OCI-LY3 (cell line): ENCODE data around the gene SLCO4A1.

ENCODE experiments used
- EZH2phosphoT487 ChIP-seq: fragments of 200-600 bp; shearing (Covaris generic); IDR thresholded peaks from 2 replicates; pipeline ENCODE4 v1.6.1; 2018; ENCODE audit warnings: antibody characterized with exemption, mixed run types, low read depth
- TF ChIP-seq, protein P1 (sequence below): fragments of 200-600, 300-600 bp; sonication (generic); IDR thresholded peaks from 2 replicates; pipeline ENCODE4 v1.5.1; 2014; ENCODE audit warnings: antibody characterized with exemption, low read length, low read depth

DNA sequence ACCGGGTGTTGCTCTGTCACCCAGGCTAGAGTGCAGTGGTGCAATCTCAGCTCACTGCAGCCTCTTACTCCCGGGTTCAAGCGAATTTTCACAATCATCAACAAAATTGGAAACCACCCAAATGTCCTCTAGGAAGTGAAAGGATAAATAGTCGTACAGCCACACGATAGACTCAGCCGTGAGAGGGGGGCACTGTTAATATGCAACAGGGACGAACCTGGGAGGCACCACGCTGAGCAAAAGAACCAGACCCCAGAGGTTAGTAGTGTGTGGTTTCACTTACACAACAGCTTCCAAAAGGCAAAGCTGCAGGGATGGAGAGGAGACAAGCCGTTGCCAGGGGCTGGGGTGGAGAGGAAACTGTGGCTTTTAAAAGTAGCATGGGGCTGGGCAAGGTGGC lies 36.2 kb downstream of the SLCO4A1 start:
- TF ChIP-seq, protein P1, sequence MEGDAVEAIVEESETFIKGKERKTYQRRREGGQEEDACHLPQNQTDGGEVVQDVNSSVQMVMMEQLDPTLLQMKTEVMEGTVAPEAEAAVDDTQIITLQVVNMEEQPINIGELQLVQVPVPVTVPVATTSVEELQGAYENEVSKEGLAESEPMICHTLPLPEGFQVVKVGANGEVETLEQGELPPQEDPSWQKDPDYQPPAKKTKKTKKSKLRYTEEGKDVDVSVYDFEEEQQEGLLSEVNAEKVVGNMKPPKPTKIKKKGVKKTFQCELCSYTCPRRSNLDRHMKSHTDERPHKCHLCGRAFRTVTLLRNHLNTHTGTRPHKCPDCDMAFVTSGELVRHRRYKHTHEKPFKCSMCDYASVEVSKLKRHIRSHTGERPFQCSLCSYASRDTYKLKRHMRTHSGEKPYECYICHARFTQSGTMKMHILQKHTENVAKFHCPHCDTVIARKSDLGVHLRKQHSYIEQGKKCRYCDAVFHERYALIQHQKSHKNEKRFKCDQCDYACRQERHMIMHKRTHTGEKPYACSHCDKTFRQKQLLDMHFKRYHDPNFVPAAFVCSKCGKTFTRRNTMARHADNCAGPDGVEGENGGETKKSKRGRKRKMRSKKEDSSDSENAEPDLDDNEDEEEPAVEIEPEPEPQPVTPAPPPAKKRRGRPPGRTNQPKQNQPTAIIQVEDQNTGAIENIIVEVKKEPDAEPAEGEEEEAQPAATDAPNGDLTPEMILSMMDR, result no peak
- no peak for TF ChIP-seq EZH2phosphoT487
